Loucy (cell line): ENCODE results near the gene MAN1C1.

Source experiments
- H2AFZ ChIP-seq: fragments of 200-600 bp; sonication (generic); 2 replicates; pipeline ENCODE4 v1.6.0; 2016; ENCODE audit warnings: antibody characterized with exemption, mild to moderate bottlenecking, low read length, moderate library complexity
- H3F3A ChIP-seq: fragments of 200-600 bp; 2 replicates; pipeline ENCODE4 v1.6.0; 2016; ENCODE audit warnings: antibody characterized with exemption, low read depth, mild to moderate bottlenecking
- H3K27me3 ChIP-seq: fragments of 200-600 bp; sonication (generic); 2 replicates; pipeline ENCODE4 v1.6.1; 2014; ENCODE audit warnings: low read length, mild to moderate bottlenecking; ENCODE audit not compliant: insufficient read depth, poor library complexity, severe bottlenecking
- H3K36me3 ChIP-seq: fragments of 200-600 bp; sonication (generic); 2 replicates; pipeline ENCODE4 v1.6.1; 2016; ENCODE audit warnings: low read length; ENCODE audit not compliant: insufficient read depth
- H3K4me1 ChIP-seq: fragments of 200-600 bp; sonication (generic); 2 replicates; pipeline ENCODE4 v1.5.1; 2014; ENCODE audit warnings: low read length, mild to moderate bottlenecking; ENCODE audit not compliant: insufficient read depth, poor library complexity, severe bottlenecking
- H3K4me2 ChIP-seq: fragments of 200-600 bp; sonication (generic); 2 replicates; pipeline ENCODE4 v1.6.0; 2014; ENCODE audit warnings: antibody characterized with exemption, low read length, low read depth, mild to moderate bottlenecking; ENCODE audit not compliant: poor library complexity, severe bottlenecking
- H3K4me3 ChIP-seq: fragments of 200-600 bp; sonication (generic); 2 replicates; pipeline ENCODE4 v1.5.1; 2014; ENCODE audit warnings: low read length, mild to moderate bottlenecking, mixed read lengths; ENCODE audit not compliant: poor library complexity, severe bottlenecking
- H3K79me2 ChIP-seq: fragments of 200-600 bp; sonication (generic); 2 replicates; pipeline ENCODE4 v1.6.1; 2014; ENCODE audit warnings: low read length; ENCODE audit not compliant: insufficient read depth
- H3K9ac ChIP-seq: fragments of 200-600 bp; sonication (generic); 2 replicates; pipeline ENCODE4 v1.6.0; 2014; ENCODE audit warnings: mild to moderate bottlenecking, low read depth, low read length, moderate library complexity; ENCODE audit not compliant: poor library complexity, severe bottlenecking
- H3K9me2 ChIP-seq: fragments of 200-600 bp; sonication (generic); replicated peaks from 2 replicates; pipeline ENCODE4 v1.6.1; 2016; ENCODE audit warnings: low read depth, low read length, mixed read lengths
- H3K9me3 ChIP-seq: fragments of 200-600 bp; sonication (generic); 2 replicates; pipeline ENCODE4 v1.6.1; 2014; ENCODE audit warnings: mild to moderate bottlenecking, antibody characterized with exemption, low read length, low read depth; ENCODE audit not compliant: insufficient read depth
- H4K20me1 ChIP-seq: fragments of 200-600 bp; sonication (generic); 2 replicates; pipeline ENCODE4 v1.6.0; 2014; ENCODE audit warnings: antibody characterized with exemption, low read length, mild to moderate bottlenecking; ENCODE audit not compliant: insufficient read depth, poor library complexity, severe bottlenecking
- CTCF ChIP-seq: fragments of 200-600 bp; sonication (generic); conservative IDR thresholded peaks from 2 replicates; pipeline ENCODE4 v1.5.1; 2014; ENCODE audit warnings: mild to moderate bottlenecking, antibody characterized with exemption, low read length
- EZH2phosphoT487 ChIP-seq: fragments of 200-600 bp; IDR thresholded peaks from 2 replicates; pipeline ENCODE4 v1.6.1; 2018; ENCODE audit warnings: antibody characterized with exemption, mild to moderate bottlenecking, moderate library complexity, borderline replicate concordance

The MAN1C1 gene

GRCh38 chr1:25668931-25669573 lies 52.5 kb downstream of the MAN1C1 start:
- Histone ChIP-seq H2AFZ (no peak overlapping the region), H3F3A (no peaks in the 10 kb centered on the region), H4K20me1 (no peaks in the 10 kb centered on the region), H3K36me3 (no peaks in the 10 kb centered on the region), H3K4me2 (no peak overlapping the region), H3K9ac (no peak overlapping the region), H3K79me2 (no peaks in the 10 kb centered on the region), H3K9me2 (no peaks in the 10 kb centered on the region), H3K27me3 (peaks cover 17% of the 10 kb centered on the region), H3K4me3 (no peak overlapping the region), H3K4me1 (no peaks in the 10 kb centered on the region), H3K9me3 (no peaks in the 10 kb centered on the region)
- TF ChIP-seq CTCF (no peak), EZH2phosphoT487 (no peak)

- no peaks in the 10 kb centered on the region for H3F3A ChIP-seq
Observed at GRCh38 chr1:25669781-25670567, 53.4 kb downstream of the MAN1C1 start.

GRCh38 chr1:25671929-25672328 lies 55.3 kb downstream of the MAN1C1 start:
- Histone ChIP-seq H3K27me3 (peaks cover 6% of the 10 kb centered on the region), H3F3A (no peaks in the 10 kb centered on the region), H3K9me2 (no peaks in the 10 kb centered on the region), H3K4me1 (peaks cover 8% of the 10 kb centered on the region), H3K79me2 (no peaks in the 10 kb centered on the region), H3K9me3 (no peaks in the 10 kb centered on the region), H3K4me2 (no peak overlapping the region), H2AFZ (no peak overlapping the region), H3K36me3 (no peaks in the 10 kb centered on the region), H3K4me3 (no peak overlapping the region), H3K9ac (no peak overlapping the region), H4K20me1 (no peaks in the 10 kb centered on the region)
- TF ChIP-seq CTCF, result no peak
- TF ChIP-seq EZH2phosphoT487, result no peak

More at GRCh38 chr1:25669781-25670567, 53.4 kb downstream of the MAN1C1 start:
- no peaks in the 10 kb centered on the region for H3K9me3 ChIP-seq
- TF ChIP-seq EZH2phosphoT487, result no peak
- no peak for TF ChIP-seq CTCF
- H3K27me3 ChIP-seq, result peaks cover 12% of the 10 kb centered on the region
- no peak overlapping the region for H3K4me2 ChIP-seq
- H3K9ac ChIP-seq, result no peak overlapping the region
- no peaks in the 10 kb centered on the region for H3K36me3 ChIP-seq
- no peaks in the 10 kb centered on the region for H3K4me1 ChIP-seq
- no peaks in the 10 kb centered on the region for H4K20me1 ChIP-seq
- no peaks in the 10 kb centered on the region for H3K9me2 ChIP-seq
- no peaks in the 10 kb centered on the region for H3K79me2 ChIP-seq
- no peak overlapping the region for H2AFZ ChIP-seq
- no peak overlapping the region for H3K4me3 ChIP-seq
